ENCODE measurements around the gene OR1B1. TPM values are rescaled to one million over a fixed set of nuclear protein-coding genes. Genes with fewer than 3 reads are reported as not detected.
"Not testable (repeated sequence)": the region's sequence is repeated elsewhere in the genome, so short reads cannot be mapped to it uniquely, and the experiment has no call there.

The OR1B1 gene
- total and polyA plus RNA-seq, 11 donors, result not detected

GRCh38 chr9:122614362-122614761 is 43.1 kb downstream of the OR1B1 start, which contains the start of gene OR1Q1:
TSS of gene OR1Q1 (plus strand) at chr9:122614738. CDS start at chr9:122614738, 0 bp downstream.
- DNase-seq, result no peak
- Histone ChIP-seq H3K27me3 (no peaks in the 10 kb centered on the region), H3K27ac (no peak within 1 kb of the TSS), H3K4me3 (no peak within 1 kb of the TSS), H3K4me1 (no peaks in the 10 kb centered on the region), H3K9me3 (peaks cover 0 to 6% (median 0%) of the 10 kb centered on the region in 12 donors), H3K36me3 (no peaks in the 10 kb centered on the region)
- 83 to 90% (median 88%) methylated on average over 1 of the region's 1 CpG for WGBS, 4 donors
- TF ChIP-seq CTCF (IDR thresholded peaks at IDR 0.05) (no peak), POLR2A (IDR thresholded peaks at IDR 0.05) (no peak)
- ATAC-seq, result no peak
- intact Hi-C loops (cut with DNase I), result no loop called here

GRCh38 chr9:122609804-122610203 is 47.6 kb downstream of the OR1B1 start:
- H3K36me3 ChIP-seq, result no peaks in the 10 kb centered on the region
- H3K27ac ChIP-seq, result no peak overlapping the region
- TF ChIP-seq POLR2A (IDR thresholded peaks at IDR 0.05) (no peak), CTCF (IDR thresholded peaks at IDR 0.05) (no peak)
- 54 to 61% (median 58%) methylated on average over 4 of the region's 4 CpGs for WGBS, 4 donors
- ATAC-seq (no peak), DNase-seq (no peak)
- no peaks in the 10 kb centered on the region for H3K27me3 ChIP-seq
- no peaks in the 10 kb centered on the region for H3K9me3 ChIP-seq
- intact Hi-C loops (cut with DNase I), result no loop called here
- H3K4me3 ChIP-seq, result no peak overlapping the region
- no peaks in the 10 kb centered on the region for H3K4me1 ChIP-seq

GRCh38 chr9:122606587-122606986 is 50.8 kb downstream of the OR1B1 start:
- H3K27ac ChIP-seq, result no peak overlapping the region
- intact Hi-C loops (cut with DNase I), result no loop called here
- no peak overlapping the region for H3K4me3 ChIP-seq
- 71 to 82% (median 75%) methylated on average over 1 of the region's 1 CpG for WGBS, 4 donors
- no peak for ATAC-seq
- no peaks in the 10 kb centered on the region for H3K4me1 ChIP-seq
- DNase-seq, result no peak
- peaks cover 0 to 4% (median 0%) of the 10 kb centered on the region in 12 donors for H3K9me3 ChIP-seq
- TF ChIP-seq CTCF (IDR thresholded peaks at IDR 0.05), result no peak
- no peak for TF ChIP-seq POLR2A (IDR thresholded peaks at IDR 0.05)
- H3K36me3 ChIP-seq, result no peaks in the 10 kb centered on the region
- no peaks in the 10 kb centered on the region for H3K27me3 ChIP-seq

GRCh38 chr9:122605691-122606090 is 51.7 kb downstream of the OR1B1 start:
- no peak for TF ChIP-seq CTCF (IDR thresholded peaks at IDR 0.05)
- no peak for TF ChIP-seq POLR2A (IDR thresholded peaks at IDR 0.05)
- ATAC-seq (no peak), DNase-seq (no peak)
- Histone ChIP-seq H3K4me3 (no peak overlapping the region), H3K4me1 (no peaks in the 10 kb centered on the region), H3K36me3 (no peaks in the 10 kb centered on the region), H3K27me3 (no peaks in the 10 kb centered on the region), H3K27ac (no peak overlapping the region), H3K9me3 (peaks cover 0 to 8% (median 0%) of the 10 kb centered on the region in 12 donors)
- intact Hi-C loops (cut with DNase I), result no loop called here
- WGBS, 4 donors, result 17 to 29% (median 25%) methylated on average over 1 of the region's 1 CpG

GRCh38 chr9:122583284-122583683 is 74.1 kb downstream of the OR1B1 start, which contains the start of gene OR1L8:
TSS of gene OR1L8 (minus strand) at chr9:122583384. CDS start at chr9:122568477, 14,907 bp downstream.
- H3K27ac ChIP-seq; ATAC-seq; DNase-seq; H3K4me1 ChIP-seq; H3K27me3 ChIP-seq; H3K9me3 ChIP-seq; intact Hi-C loops (cut with DNase I); H3K4me3 ChIP-seq; H3K36me3 ChIP-seq: not testable (repeated sequence)
- 80 to 84% (median 83%) methylated on average over 8 of the region's 8 CpGs for WGBS, 4 donors

Measured in heart left ventricle (tissue), 16 donors.